Upper lobe of left lung (tissue), 6 donors: ENCODE data around the gene OPN1LW. TPM values are rescaled to one million over a fixed set of nuclear protein-coding genes. Genes with fewer than 3 reads are reported as not detected.

Experiments
- ATAC-seq, 2 donors: fragments of 200-7000 bp; cut with Tn5 transposase; one replicate each; pipeline ENCODE4 v1.9.1; 2022; ENCODE audit warnings: mild to moderate bottlenecking in 2 of 2, moderate library complexity in 2 of 2; ENCODE audit not compliant: low FRiP score in 2 of 2
- DNase-seq, 2 donors: peaks; one replicate each; pipeline ENCODE4 v3.0.0-alpha.2; 2019 to 2020
- H3K27ac ChIP-seq, 4 donors: fragments of 200-600 bp; sonication (generic); one replicate each; pipeline ENCODE4 v1.5.1; 2016 to 2019
- H3K27me3 ChIP-seq, 4 donors: fragments of 200-600 bp; sonication (generic); one replicate each; pipeline ENCODE4 v1.5.1; 2017 to 2019
- H3K36me3 ChIP-seq, 4 donors: fragments of 200-600 bp; sonication (generic); one replicate each; pipeline ENCODE4 v1.5.1; 2016 to 2019
- H3K4me1 ChIP-seq, 4 donors: fragments of 200-600 bp; sonication (generic); one replicate each; pipeline ENCODE4 v1.5.1; 2018 to 2019
- H3K4me3 ChIP-seq, 4 donors: fragments of 200-600 bp; sonication (generic); one replicate each; pipeline ENCODE4 v1.5.1; 2017 to 2019; ENCODE audit warnings: mild to moderate bottlenecking in 2 of 4, moderate library complexity in 1 of 4
- H3K9me3 ChIP-seq, 4 donors: fragments of 200-600 bp; sonication (generic); one replicate each; pipeline ENCODE4 v1.5.1; 2018 to 2019
- CTCF ChIP-seq, 6 experiments: fragments of 450-650 bp in 4 of 6; fragments of 200-600 bp in 2 of 6; sonication (generic) in 2 of 6; IDR thresholded peaks; one replicate each; pipeline ENCODE4 v1.5.1; 2016 to 2019; ENCODE audit warnings: antibody characterized with exemption in 6 of 6
- EP300 ChIP-seq, 4 donors: sonication (generic); formaldehyde crosslinking; IDR thresholded peaks; one replicate each; pipeline ENCODE4 v1.5.1; 2017; ENCODE audit warnings: antibody characterized with exemption in 4 of 4, control low read depth in 2 of 4
- POLR2A ChIP-seq, 4 donors: fragments of 450-650 bp; IDR thresholded peaks; one replicate each; pipeline ENCODE4 v1.5.1; 2016 to 2017; ENCODE audit warnings: antibody characterized with exemption in 4 of 4, mild to moderate bottlenecking in 2 of 4
- POLR2AphosphoS5 ChIP-seq, 2 donors: sonication (generic); formaldehyde crosslinking; IDR thresholded peaks; one replicate each; pipeline ENCODE4 v1.5.1; 2017; ENCODE audit warnings: antibody characterized with exemption in 2 of 2
- WGBS, 2 donors: methylation state at CpG; one replicate each; pipeline ENCODE4 v1.1.5; 2017 to 2018; 5-methylcytosine and 5-hydroxymethylcytosine counted together
- total RNA-seq, 6 donors: library from RNA; depleted of rRNA in 4 of 6; stranded (reverse); fragments of >200 nt in 4 of 6; gene quantifications; one replicate each; pipeline versions ENCODE4 v1.1.0 to v1.2.1, GENCODE V29; 2016 to 2021
- donor health status: DM: no; HTN: no; CAD: no; lungs with moderate emphysema.
- donor health status: DM: no; HTN: yes; CAD: no; lungs with severe emphysema.

Gene OPN1LW
- total RNA-seq, 6 donors from 2014 or later: not detected

GRCh38 chrX:154136627-154137161, 7.3 kb upstream of the OPN1LW start:
- TF ChIP-seq POLR2AphosphoS5 (IDR thresholded peaks at IDR 0.05) (no peak), CTCF (IDR thresholded peaks at IDR 0.05) (peak; percentile 58 to 83 (median 80)), POLR2A (IDR thresholded peaks at IDR 0.05) (no peak), EP300 (IDR thresholded peaks at IDR 0.05) (no peak)
- H3K27me3 ChIP-seq: no peaks in the 10 kb centered on the region
- peaks cover 0 to 4% (median 0%) of the 10 kb centered on the region in 4 donors for H3K4me1 ChIP-seq
- peak overlapping the region in 2 of 4 donors; percentile 10 to 65 for H3K27ac ChIP-seq
- H3K9me3 ChIP-seq: no peaks in the 10 kb centered on the region
- DNase-seq (peak; percentile 74 to 94), ATAC-seq (peak; percentile 71 to 95)
- H3K4me3 ChIP-seq: peak overlapping the region in 3 of 4 donors; percentile 21 to 45 (median 37)
- H3K36me3 ChIP-seq: no peaks in the 10 kb centered on the region
- WGBS, 2 donors: 0 to 16% methylated on average over 2 to 42 of the region's 44 CpGs

GRCh38 chrX:154138857-154139256, 5.2 kb upstream of the OPN1LW start:
- Histone ChIP-seq H3K4me3 (no peak overlapping the region), H3K27me3 (no peaks in the 10 kb centered on the region), H3K27ac (no peak overlapping the region), H3K9me3 (no peaks in the 10 kb centered on the region), H3K4me1 (peaks cover 0 to 4% (median 0%) of the 10 kb centered on the region in 4 donors), H3K36me3 (no peaks in the 10 kb centered on the region)
- ATAC-seq (no peak), DNase-seq (no peak)
- TF ChIP-seq CTCF (IDR thresholded peaks at IDR 0.05) (no peak), EP300 (IDR thresholded peaks at IDR 0.05) (no peak)
- 82 to 90% methylated on average over 10 of the region's 10 CpGs for WGBS, 2 donors

GRCh38 chrX:154140206-154140605, 3.8 kb upstream of the OPN1LW start:
- DNase-seq: no peak
- no peak for ATAC-seq

GRCh38 chrX:154140742-154141141, 3.3 kb upstream of the OPN1LW start:
- TF ChIP-seq POLR2AphosphoS5 (IDR thresholded peaks at IDR 0.05) (no peak), CTCF (IDR thresholded peaks at IDR 0.05) (no peak), EP300 (IDR thresholded peaks at IDR 0.05) (no peak), POLR2A (IDR thresholded peaks at IDR 0.05) (no peak)
- Histone ChIP-seq H3K9me3 (no peaks in the 10 kb centered on the region), H3K4me1 (peaks cover 0 to 4% (median 0%) of the 10 kb centered on the region in 4 donors), H3K27me3 (no peaks in the 10 kb centered on the region), H3K27ac (no peak overlapping the region), H3K4me3 (no peak overlapping the region), H3K36me3 (no peaks in the 10 kb centered on the region)
- ATAC-seq (no peak), DNase-seq (no peak)
- 88% methylated on average over 10 of the region's 10 CpGs; no CpG with 5 or more reads in 1 of the 2 donors for WGBS, 2 donors

More at GRCh38 chrX:154140206-154140605, 3.8 kb upstream of the OPN1LW start:
- no peak overlapping the region for H3K27ac ChIP-seq
- H3K9me3 ChIP-seq: no peaks in the 10 kb centered on the region
- TF ChIP-seq POLR2AphosphoS5 (IDR thresholded peaks at IDR 0.05) (no peak), CTCF (IDR thresholded peaks at IDR 0.05) (no peak), POLR2A (IDR thresholded peaks at IDR 0.05) (no peak), EP300 (IDR thresholded peaks at IDR 0.05) (no peak)
- H3K36me3 ChIP-seq: no peaks in the 10 kb centered on the region
- 86 to 90% methylated on average over 4 to 12 of the region's 12 CpGs for WGBS, 2 donors
- H3K4me1 ChIP-seq: peaks cover 0 to 4% (median 0%) of the 10 kb centered on the region in 4 donors
- H3K4me3 ChIP-seq: no peak overlapping the region
- no peaks in the 10 kb centered on the region for H3K27me3 ChIP-seq

- Histone ChIP-seq H3K4me1 (no peaks in the 10 kb centered on the region), H3K27ac (no peak overlapping the region), H3K36me3 (no peaks in the 10 kb centered on the region), H3K9me3 (no peaks in the 10 kb centered on the region), H3K27me3 (no peaks in the 10 kb centered on the region), H3K4me3 (no peak overlapping the region)
- ATAC-seq (no peak), DNase-seq (no peak)
- TF ChIP-seq CTCF (IDR thresholded peaks at IDR 0.05): no peak
- TF ChIP-seq POLR2A (IDR thresholded peaks at IDR 0.05): no peak
- no peak for TF ChIP-seq POLR2AphosphoS5 (IDR thresholded peaks at IDR 0.05)
- no peak for TF ChIP-seq EP300 (IDR thresholded peaks at IDR 0.05)
- 94 to 97% methylated on average over 7 to 8 of the region's 8 CpGs for WGBS, 2 donors
Observed at GRCh38 chrX:154142386-154142785, 1.7 kb upstream of the OPN1LW start.
